Endodermal cell (in vitro differentiated cells): ENCODE data around the gene KIF5B. TPM values are rescaled to one million over a fixed set of nuclear protein-coding genes. Genes with fewer than 3 reads are reported as not detected.

ENCODE experiments used
- DNase-seq: peaks from one replicate; pipeline ENCODE4 v3.0.0-alpha.2; 2017
- H3K27ac ChIP-seq: 2 replicates; pipeline ENCODE4 v1.5.1; 2013; ENCODE audit warnings: mild to moderate bottlenecking, low read depth, low read length, moderate library complexity
- H3K27me3 ChIP-seq: 2 replicates; pipeline ENCODE4 v1.6.1; 2013; ENCODE audit warnings: mild to moderate bottlenecking, low read length, moderate library complexity; ENCODE audit not compliant: insufficient read depth, control insufficient read depth, poor library complexity, severe bottlenecking
- H3K36me3 ChIP-seq: 2 replicates; pipeline ENCODE4 v1.7.0; 2013; ENCODE audit warnings: mild to moderate bottlenecking, low read length, moderate library complexity; ENCODE audit not compliant: control insufficient read depth, insufficient read depth
- H3K4me1 ChIP-seq: one replicate; pipeline ENCODE4 v1.7.0; 2013; ENCODE audit warnings: low read length; ENCODE audit not compliant: control insufficient read depth, insufficient read depth
- H3K4me3 ChIP-seq: 2 replicates; pipeline ENCODE4 v1.5.1; 2013; ENCODE audit warnings: mild to moderate bottlenecking, low read length, moderate library complexity
- H3K9ac ChIP-seq: 2 replicates; pipeline ENCODE4 v1.6.1; 2013; ENCODE audit warnings: mild to moderate bottlenecking, low read length, moderate library complexity; ENCODE audit not compliant: poor library complexity, severe bottlenecking; ENCODE audit errors: extremely low read depth
- H3K9me3 ChIP-seq: 2 replicates; pipeline ENCODE4 v1.6.1; 2013; ENCODE audit warnings: mild to moderate bottlenecking, low read length, moderate library complexity; ENCODE audit not compliant: control insufficient read depth
- H3K27ac Mint-ChIP-seq: 2 replicates; pipeline ENCODE4 v1.8.0; 2020; ENCODE audit warnings: mixed read lengths
- H3K27me3 Mint-ChIP-seq: 2 replicates; pipeline ENCODE4 v1.8.0; 2021; ENCODE audit warnings: mild to moderate bottlenecking, mixed read lengths; ENCODE audit not compliant: insufficient read depth
- H3K36me3 Mint-ChIP-seq: 2 replicates; pipeline ENCODE4 v1.8.0; 2020; ENCODE audit warnings: low read depth, mixed read lengths
- H3K4me1 Mint-ChIP-seq: 2 replicates; pipeline ENCODE4 v1.8.0; 2020; ENCODE audit warnings: mixed read lengths
- H3K4me3 Mint-ChIP-seq: 2 replicates; pipeline ENCODE4 v1.8.0; 2020; ENCODE audit warnings: mild to moderate bottlenecking, moderate library complexity, mixed read lengths
- H3K9me3 Mint-ChIP-seq: 2 replicates; pipeline ENCODE4 v1.8.0; 2020; ENCODE audit warnings: mild to moderate bottlenecking, mixed read lengths
- CTCF ChIP-seq: fragments of 200-600 bp; sonication (generic); conservative IDR thresholded peaks from 2 replicates; pipeline ENCODE4 v1.5.0; 2021; ENCODE audit warnings: antibody characterized with exemption, mild to moderate bottlenecking
- WGBS, 2 experiments: methylation state at CpG; one replicate each; pipeline versions ENCODE4 v1.1.5 to v1.1.7; 2013; ENCODE audit warnings: missing lambda C conversion rate in 2 of 2, mixed read lengths in 1 of 2; ENCODE audit not compliant: insufficient coverage in 1 of 2, insufficient read length in 1 of 2; 5-methylcytosine and 5-hydroxymethylcytosine counted together
- total RNA-seq, 2 donors: library from RNA; stranded (reverse); fragmentation: NEBNext Ultra II Directional in 1 of 2; extraction: Animal tissue kit (Norgen Biotek cat#: 25700) in 1 of 2; gene quantifications; 2 replicates in 1 of 2; 3 replicates in 1 of 2; pipeline ENCODE4 v1.2.1, GENCODE V29; 2021

The KIF5B gene
- total RNA-seq, 2 donors from 2014 or later: 90.8 to 104 TPM

- DNase-seq: no peak
- TF ChIP-seq CTCF: no peak
- no peak overlapping the region for H3K27ac Mint-ChIP-seq
- 92 to 97% methylated on average over 5 to 6 of the region's 6 CpGs for WGBS, 2 experiments
- H3K9ac ChIP-seq: no peak overlapping the region
- H3K9me3 Mint-ChIP-seq: no peaks in the 10 kb centered on the region
- H3K4me3 Mint-ChIP-seq: no peak overlapping the region
- H3K4me1 ChIP-seq: no peaks in the 10 kb centered on the region
- peaks cover 3% of the 10 kb centered on the region for H3K27me3 Mint-ChIP-seq
- H3K27ac ChIP-seq: no peak overlapping the region
- H3K4me3 ChIP-seq: no peak overlapping the region
- H3K4me1 Mint-ChIP-seq: no peaks in the 10 kb centered on the region
- no peaks in the 10 kb centered on the region for H3K36me3 Mint-ChIP-seq
- H3K36me3 ChIP-seq: no peaks in the 10 kb centered on the region
- H3K27me3 ChIP-seq: no peaks in the 10 kb centered on the region
- no peaks in the 10 kb centered on the region for H3K9me3 ChIP-seq
Measured at GRCh38 chr10:32084185-32084851, 28.1 kb upstream of the KIF5B start.

GRCh38 chr10:32077896-32078485, 21.8 kb upstream of the KIF5B start:
- H3K4me1 ChIP-seq: peaks cover under 1% of the 10 kb centered on the region
- no peak overlapping the region for H3K4me3 Mint-ChIP-seq
- 72 to 76% methylated on average over 6 of the region's 6 CpGs for WGBS, 2 experiments
- no peaks in the 10 kb centered on the region for H3K9me3 ChIP-seq
- peaks cover under 1% of the 10 kb centered on the region for H3K4me1 Mint-ChIP-seq
- no peaks in the 10 kb centered on the region for H3K9me3 Mint-ChIP-seq
- no peaks in the 10 kb centered on the region for H3K27me3 ChIP-seq
- no peak overlapping the region for H3K9ac ChIP-seq
- no peak for DNase-seq
- no peak overlapping the region for H3K27ac ChIP-seq
- H3K4me3 ChIP-seq: no peak overlapping the region
- no peaks in the 10 kb centered on the region for H3K36me3 Mint-ChIP-seq
- TF ChIP-seq CTCF: no peak
- no peaks in the 10 kb centered on the region for H3K27me3 Mint-ChIP-seq
- no peak overlapping the region for H3K27ac Mint-ChIP-seq
- no peaks in the 10 kb centered on the region for H3K36me3 ChIP-seq

- H3K36me3 ChIP-seq: no peaks in the 10 kb centered on the region
- no peak overlapping the region for H3K9ac ChIP-seq
- DNase-seq: no peak
- Mint-ChIP-seq H3K36me3 (no peaks in the 10 kb centered on the region), H3K27ac (no peak overlapping the region), H3K27me3 (no peaks in the 10 kb centered on the region), H3K4me1 (peaks cover 14% of the 10 kb centered on the region), H3K9me3 (no peaks in the 10 kb centered on the region), H3K4me3 (no peak overlapping the region)
- H3K27me3 ChIP-seq: no peaks in the 10 kb centered on the region
- H3K27ac ChIP-seq: no peak overlapping the region
- peaks cover 8% of the 10 kb centered on the region for H3K4me1 ChIP-seq
- H3K4me3 ChIP-seq: no peak overlapping the region
- TF ChIP-seq CTCF: no peak
- no peaks in the 10 kb centered on the region for H3K9me3 ChIP-seq
- WGBS, 2 experiments: 92 to 100% methylated on average over 1 of the region's 1 CpG
Measured at GRCh38 chr10:32073659-32074058, 17.4 kb upstream of the KIF5B start.
